Measurements from ENCODE around the gene SLC10A2. TPM values are rescaled to one million over a fixed set of nuclear protein-coding genes. Genes with fewer than 3 reads are reported as not detected.

SLC10A2 gene
- polyA plus RNA-seq, 1 donor (not counting 4 experiments of a cell fraction or from before 2014, with no cell fraction given) = 0.39 TPM

DNA sequence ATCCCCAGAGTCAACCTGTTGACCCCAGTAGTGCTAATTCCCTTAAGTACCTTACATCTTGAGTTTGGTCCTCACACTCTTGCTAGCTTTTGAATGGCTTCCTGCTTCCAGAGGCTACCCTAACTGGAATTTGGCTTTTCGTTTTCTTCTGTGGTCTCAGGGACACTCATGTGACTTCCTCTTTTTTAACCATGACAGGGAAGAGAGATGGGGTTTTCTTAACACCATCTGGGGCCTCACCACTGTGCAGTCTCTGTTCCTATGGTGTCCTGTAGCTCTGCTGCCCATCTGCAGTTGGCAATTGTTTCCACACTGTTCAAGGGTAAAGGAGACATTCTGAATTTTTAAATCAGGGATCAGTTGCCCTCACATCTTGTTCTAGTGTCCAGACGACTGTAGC lies 66.7 kb downstream of the SLC10A2 start:
- TF ChIP-seq, protein P1, sequence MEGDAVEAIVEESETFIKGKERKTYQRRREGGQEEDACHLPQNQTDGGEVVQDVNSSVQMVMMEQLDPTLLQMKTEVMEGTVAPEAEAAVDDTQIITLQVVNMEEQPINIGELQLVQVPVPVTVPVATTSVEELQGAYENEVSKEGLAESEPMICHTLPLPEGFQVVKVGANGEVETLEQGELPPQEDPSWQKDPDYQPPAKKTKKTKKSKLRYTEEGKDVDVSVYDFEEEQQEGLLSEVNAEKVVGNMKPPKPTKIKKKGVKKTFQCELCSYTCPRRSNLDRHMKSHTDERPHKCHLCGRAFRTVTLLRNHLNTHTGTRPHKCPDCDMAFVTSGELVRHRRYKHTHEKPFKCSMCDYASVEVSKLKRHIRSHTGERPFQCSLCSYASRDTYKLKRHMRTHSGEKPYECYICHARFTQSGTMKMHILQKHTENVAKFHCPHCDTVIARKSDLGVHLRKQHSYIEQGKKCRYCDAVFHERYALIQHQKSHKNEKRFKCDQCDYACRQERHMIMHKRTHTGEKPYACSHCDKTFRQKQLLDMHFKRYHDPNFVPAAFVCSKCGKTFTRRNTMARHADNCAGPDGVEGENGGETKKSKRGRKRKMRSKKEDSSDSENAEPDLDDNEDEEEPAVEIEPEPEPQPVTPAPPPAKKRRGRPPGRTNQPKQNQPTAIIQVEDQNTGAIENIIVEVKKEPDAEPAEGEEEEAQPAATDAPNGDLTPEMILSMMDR (optimal IDR thresholded peaks at IDR 0.05 in 1 of 3, IDR thresholded peaks at IDR 0.05 in 1 of 3, conservative IDR thresholded peaks at IDR 0.05 in 1 of 3; ENCODE audit: extremely low read depth in 1 of 3, insufficient read depth in 2 of 3, low read length in 3 of 3) = no peak
- no peak for TF ChIP-seq EZH2 (IDR thresholded peaks at IDR 0.05; ENCODE audit: low read length)
- Histone ChIP-seq H3K27me3 (ENCODE audit: control insufficient read depth, extremely low read depth, insufficient read depth, low read length) (no peaks in the 10 kb centered on the region), H3K9ac (ENCODE audit: control insufficient read depth, extremely low read depth, insufficient read depth, low read length) (no peak overlapping the region), H4K20me1 (ENCODE audit: control insufficient read depth, extremely low read depth, insufficient read depth, low read length) (no peaks in the 10 kb centered on the region), H3K4me2 (ENCODE audit: control insufficient read depth, extremely low read depth, insufficient read depth, low read depth, low read length) (no peak overlapping the region), H2AFZ (ENCODE audit: control insufficient read depth, low read length) (no peak overlapping the region), H3K4me1 (ENCODE audit: control insufficient read depth, extremely low read depth, insufficient read depth, low read length) (peaks cover 3% of the 10 kb centered on the region), H3K9me1 (ENCODE audit: control insufficient read depth, extremely low read depth, insufficient read depth, low read length) (no peaks in the 10 kb centered on the region), H3K27ac (ENCODE audit: control insufficient read depth, insufficient read depth, low read length) (no peak overlapping the region), H3K4me3 (ENCODE audit: control insufficient read depth in 2 of 3, extremely low read depth in 1 of 3, insufficient read depth in 2 of 3, low read depth in 1 of 3, low read length in 3 of 3) (no peak overlapping the region), H3K36me3 (ENCODE audit: control insufficient read depth in 2 of 2, extremely low read depth in 1 of 2, insufficient read depth in 2 of 2, low read length in 2 of 2) (no peaks in the 10 kb centered on the region), H3K9me3 (ENCODE audit: control insufficient read depth, low read depth, low read length) (no peaks in the 10 kb centered on the region), H3K79me2 (ENCODE audit: control insufficient read depth, insufficient read depth, low read length) (no peaks in the 10 kb centered on the region)
- FAIRE-seq = no peak
- no peak for DNase-seq (ENCODE audit: low read depth, low spot score)
- dilution Hi-C loops (cut with MboI; ENCODE audit: extremely low pct_ligation_motif_present, low sequenced_read_pairs) = no loop called here

Other genes with a start within 250 kb of the SLC10A2 start
- gene ERCC5, start 220.4 kb downstream of the SLC10A2 start, polyA plus RNA-seq = 27.0 to 40.3 TPM (median 35.4 TPM) in 3 replicates

All from keratinocyte (primary cell).